NOMO-1 (cell line): ENCODE data around the gene CTNND2.
A peak's percentile ranks its signal among the peaks of the same experiment; 100 is the strongest.

Source experiments
- DNase-seq, 2 experiments: peaks; one replicate each; lab custom pipeline; 2025; ENCODE audit not compliant: unreplicated experiment in 2 of 2; lab: John Stamatoyannopoulos, UW

Gene CTNND2

DNA sequence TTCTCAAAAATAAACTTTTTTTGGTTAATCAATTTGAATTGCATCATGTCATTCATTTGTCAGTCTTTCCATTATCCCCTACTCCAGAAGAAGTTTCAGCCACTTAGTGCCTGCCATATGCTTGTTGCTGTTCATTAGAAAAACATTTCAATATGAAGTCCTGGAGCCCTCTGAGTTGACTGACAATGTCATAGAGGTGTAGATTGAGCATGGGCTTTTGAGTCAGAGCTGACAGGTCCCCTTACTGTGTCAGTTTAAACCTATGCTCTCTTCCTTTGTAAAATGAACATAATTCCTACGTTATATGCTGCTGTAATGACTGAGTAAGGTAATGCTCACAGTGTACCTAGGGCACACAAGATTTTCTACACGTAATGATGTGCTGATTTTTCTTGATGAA lies 114.0 kb downstream of the CTNND2 start:
- no peak for DNase-seq

DNA sequence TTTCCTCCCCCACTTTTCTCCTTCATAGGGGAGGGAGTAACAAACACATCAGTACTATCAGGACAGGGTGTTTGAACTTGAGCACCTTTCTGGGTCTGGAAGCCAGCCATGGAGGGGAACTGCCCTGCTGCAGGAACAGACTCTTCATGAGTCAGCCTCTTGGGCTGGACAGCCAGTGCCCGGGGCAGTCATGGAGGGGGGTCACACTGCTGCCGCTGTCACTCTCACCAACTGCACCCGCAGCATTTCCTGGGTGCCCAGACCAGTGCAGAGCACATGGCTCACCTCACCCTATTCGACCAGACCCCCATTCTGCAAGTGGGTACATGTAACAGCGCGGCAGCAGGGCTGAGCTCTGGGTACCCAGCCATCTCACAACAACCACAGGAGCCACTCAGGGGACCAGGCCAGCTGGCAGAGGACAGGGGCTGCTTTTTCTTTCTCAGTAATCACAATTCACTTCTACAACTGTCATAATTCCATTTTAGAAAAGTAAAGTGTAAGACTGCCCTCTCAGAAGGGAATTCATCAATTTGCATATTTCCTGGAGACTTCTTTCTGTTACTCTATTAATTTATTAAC lies 118.4 kb downstream of the CTNND2 start:
- no peak for DNase-seq

GRCh38 chr5:11780641-11781345 lies 123.5 kb downstream of the CTNND2 start:
- no peak for DNase-seq

DNA sequence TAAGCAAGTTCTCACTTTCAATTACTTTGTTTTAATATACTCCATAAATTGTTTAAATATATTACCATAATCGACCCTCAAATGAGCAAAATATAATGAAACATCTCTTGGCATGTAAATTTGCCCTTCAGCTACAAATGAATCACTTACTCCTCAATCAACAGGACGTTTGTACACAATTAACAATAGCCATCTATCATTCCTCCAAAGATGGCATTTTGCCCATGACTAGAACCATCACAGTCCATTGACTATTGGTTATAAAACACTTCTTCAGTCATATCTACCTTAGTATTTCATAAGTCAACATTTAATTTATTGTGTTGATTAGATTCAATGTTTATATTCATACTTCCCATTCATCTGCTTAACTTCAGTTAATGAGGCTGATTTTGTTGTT lies 127.2 kb downstream of the CTNND2 start:
- DNase-seq, result no peak

GRCh38 chr5:11770310-11770709 lies 133.9 kb downstream of the CTNND2 start:
- DNase-seq, result no peak

- DNase-seq, result no peak
Measured at GRCh38 chr5:11760934-11761603, 143.2 kb downstream of the CTNND2 start.

- DNase-seq, result no peak
Measured at GRCh38 chr5:11758321-11758720, 145.9 kb downstream of the CTNND2 start.

DNA sequence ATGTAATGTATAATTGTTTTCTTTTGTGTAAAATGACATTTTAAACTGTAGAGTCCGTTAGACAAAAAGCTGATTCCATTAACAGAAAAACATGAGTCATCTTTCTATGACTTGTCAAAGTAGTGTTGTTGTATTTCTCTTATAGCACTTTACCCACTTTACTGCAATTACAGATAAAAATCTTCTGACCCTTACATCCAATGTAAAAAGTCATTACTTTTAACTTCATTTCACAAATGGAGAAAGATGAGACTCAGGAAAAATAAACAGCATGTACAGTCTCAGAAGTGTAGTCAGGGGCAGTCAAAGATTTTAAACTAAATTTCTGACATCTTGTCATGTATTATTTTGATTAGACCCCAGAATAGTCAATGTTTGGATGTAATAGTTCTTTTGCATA lies 146.6 kb downstream of the CTNND2 start:
- DNase-seq, result no peak

GRCh38 chr5:11737010-11737409 lies 167.2 kb downstream of the CTNND2 start:
- no peak for DNase-seq

DNA sequence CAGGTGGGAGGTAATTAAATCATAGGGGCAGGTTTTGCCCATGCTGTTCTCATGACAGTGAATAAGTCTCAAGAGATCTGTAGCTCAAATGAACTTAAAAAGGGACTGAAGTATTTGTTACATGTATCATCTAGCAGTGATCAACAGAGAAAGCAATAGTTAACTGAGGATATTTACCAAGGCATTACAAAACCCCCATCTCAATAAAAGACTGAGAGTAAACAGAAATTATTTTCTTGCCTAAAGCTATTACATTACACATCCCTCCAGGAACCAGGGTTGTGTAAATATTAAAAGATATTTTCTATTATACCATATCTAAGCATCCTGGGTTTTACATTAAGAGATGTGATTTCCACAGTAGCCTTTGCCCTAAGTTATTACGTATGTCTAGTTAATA lies 169.9 kb downstream of the CTNND2 start:
- no peak for DNase-seq

DNA sequence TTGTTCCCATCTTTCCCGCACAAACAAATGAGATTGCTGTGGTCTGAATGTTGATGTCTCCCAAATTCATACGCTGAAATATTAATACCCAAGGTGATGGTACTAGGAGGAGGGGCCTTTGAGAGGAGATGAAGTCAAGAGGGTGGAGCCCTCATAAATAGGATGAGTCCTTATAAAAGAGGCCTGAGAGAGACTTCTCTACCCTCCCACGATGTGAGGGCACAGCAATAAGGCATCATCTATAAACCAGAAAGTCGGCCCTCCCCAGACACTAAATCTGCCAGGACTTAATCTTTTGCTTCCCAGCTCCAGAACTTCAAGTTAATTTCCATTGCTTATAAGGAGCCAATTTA lies 170.4 kb downstream of the CTNND2 start:
- DNase-seq, result no peak

DNA sequence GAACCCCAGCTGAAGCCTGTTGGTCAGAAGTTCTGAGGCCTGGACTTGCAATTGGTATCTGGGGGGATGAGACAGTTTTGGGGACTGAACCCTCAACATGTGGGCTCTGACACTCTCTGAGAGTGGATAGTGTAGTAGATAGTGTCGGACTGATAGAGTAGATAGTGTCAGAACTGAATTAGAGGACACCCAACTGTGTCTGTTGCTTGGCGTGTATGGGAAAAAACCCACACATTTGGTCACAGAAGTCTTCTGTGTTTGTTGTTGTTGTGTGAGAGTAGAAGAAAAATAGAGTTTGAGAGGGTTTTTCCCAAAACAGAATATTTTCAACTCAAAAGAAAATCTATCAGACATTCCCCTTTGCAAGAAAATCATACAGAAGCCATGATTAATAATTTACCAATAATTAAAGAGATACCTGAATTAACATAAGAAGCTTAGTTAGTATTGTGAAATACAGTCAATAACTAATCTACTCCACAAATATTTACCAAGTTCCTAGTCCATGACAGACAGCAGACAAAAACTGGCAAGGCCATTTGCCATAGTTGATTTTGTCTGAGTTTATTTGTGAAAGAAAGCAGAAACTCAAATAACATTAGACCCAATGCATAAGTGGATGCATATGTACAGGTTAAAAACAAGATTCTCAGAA lies 170.9 kb downstream of the CTNND2 start:
- no peak for DNase-seq

- no peak for DNase-seq
Measured at GRCh38 chr5:11724940-11725339, 179.3 kb downstream of the CTNND2 start.

- DNase-seq, result peak in 1 of 2 experiments; percentile 58
Measured at GRCh38 chr5:11719888-11720481, 184.3 kb downstream of the CTNND2 start.

DNA sequence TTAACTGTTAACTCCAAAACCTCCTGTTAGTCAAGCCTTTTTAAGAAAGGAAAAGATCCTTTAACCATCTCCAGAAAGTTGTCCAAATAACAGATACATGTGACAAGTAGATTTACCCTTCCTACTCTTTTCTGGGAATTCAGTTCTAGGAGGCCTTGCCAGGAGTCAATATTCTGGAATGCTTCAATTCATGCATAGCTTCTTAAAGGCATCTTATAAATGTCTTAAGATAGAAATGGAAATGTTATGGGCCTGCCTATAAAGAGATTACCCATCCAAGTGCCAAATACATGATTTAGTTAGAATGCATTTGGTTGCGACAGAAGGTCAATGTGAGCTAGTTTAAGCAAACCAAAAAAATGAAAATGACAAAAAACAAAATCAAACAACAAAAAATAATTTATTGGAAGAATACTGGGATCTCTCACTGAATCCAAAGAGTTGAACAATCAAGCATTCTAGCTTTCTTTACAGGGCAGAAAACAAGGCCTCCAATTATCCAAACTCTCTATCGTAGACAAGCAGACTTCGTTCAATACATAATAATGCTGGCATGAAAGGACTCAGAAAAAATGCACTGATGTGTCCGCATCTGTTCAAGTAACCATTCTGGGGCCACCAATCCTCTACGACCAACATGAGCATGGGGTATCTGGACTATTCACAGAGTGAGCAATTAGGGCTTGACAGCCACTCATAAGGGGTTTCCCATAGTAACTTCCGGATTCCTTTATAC lies 188.6 kb downstream of the CTNND2 start:
- DNase-seq, result no peak

GRCh38 chr5:11711932-11712331 lies 192.3 kb downstream of the CTNND2 start:
- no peak for DNase-seq

DNA sequence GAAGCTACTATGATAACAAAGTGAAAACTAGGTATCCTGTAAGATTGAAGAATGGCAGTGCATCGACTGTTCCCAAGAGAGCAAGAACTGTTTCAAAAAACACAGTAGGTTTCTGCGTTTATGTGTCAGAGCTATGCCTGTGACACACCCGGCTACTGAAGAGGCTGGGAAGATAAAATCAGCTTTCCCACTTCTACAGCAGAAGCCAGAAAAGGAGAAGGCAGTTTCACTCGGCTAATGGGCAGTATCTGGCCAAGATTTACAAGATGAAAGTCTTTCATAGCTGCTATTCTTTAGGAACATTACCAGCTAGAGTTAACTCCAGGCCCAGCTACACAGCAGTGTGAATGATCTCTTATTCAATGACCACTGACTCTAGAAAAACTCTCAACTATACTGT lies 195.2 kb downstream of the CTNND2 start:
- DNase-seq, result no peak

- no peak for DNase-seq
Measured at GRCh38 chr5:11704916-11705315, 199.3 kb downstream of the CTNND2 start.

- DNase-seq, result no peak
Measured at GRCh38 chr5:11700391-11700790, 203.9 kb downstream of the CTNND2 start.

DNA sequence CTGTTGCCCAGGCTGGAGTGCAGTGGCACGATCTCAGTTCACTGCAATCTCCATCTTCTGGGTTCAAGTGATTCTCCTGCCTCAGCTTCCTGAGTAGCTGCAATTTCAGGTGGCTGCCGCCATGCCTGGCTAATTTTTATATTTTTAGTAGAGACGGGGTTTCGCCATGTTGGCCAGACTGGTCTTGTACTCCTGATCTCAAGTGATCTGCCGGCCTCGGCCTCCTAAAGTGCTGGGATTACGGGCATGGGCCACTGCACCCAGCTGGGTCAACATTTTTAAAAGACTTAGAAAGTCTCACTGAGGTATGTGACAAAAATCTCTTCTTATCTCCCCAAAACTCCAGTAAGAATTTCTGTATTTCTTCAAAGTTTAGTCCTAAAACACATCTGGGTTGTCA lies 211.6 kb downstream of the CTNND2 start:
- no peak for DNase-seq

- no peak for DNase-seq
Measured at GRCh38 chr5:11687498-11687897, 216.7 kb downstream of the CTNND2 start.
